Suppressor macrophage treated with lipopolysaccharide for 1 hour (primary cell): ENCODE results near the gene NEBL.

ENCODE experiments used
- DNase-seq, 3 donors: peaks; one replicate each; pipeline ENCODE4 v3.0.0-alpha.2; 2020 to 2022

The NEBL gene

DNA sequence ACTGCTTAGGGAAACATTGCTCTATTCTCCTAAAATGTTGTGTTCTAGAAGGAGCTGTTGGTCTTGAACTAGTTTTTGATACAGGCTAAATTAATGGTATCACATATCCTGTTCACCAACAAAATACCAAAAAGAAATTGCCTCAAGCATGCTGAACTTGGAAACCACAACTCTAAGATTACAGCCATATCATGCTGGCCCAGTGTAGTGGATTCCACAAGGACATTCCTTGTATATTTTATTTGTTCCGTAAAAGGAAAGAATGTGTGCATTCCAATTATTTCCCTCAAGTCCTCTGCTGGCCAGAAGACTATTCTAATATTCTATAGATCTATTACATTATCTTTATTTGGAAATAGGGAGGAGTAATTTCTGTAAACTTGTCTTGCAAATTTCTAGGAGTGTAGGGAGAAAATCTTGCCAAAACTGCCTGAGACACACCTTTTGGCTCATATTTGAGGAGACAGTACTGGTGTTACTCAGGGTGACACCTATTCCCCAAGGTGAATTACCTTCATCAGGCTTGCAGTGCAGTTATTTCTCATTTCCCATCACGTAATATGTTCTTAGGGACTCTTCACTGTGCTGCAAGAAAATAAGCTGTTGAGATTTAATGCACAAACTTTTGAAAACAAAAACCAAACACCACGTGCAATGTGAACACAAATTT, 1.9 kb upstream of the NEBL start:
- no peak for DNase-seq

DNA sequence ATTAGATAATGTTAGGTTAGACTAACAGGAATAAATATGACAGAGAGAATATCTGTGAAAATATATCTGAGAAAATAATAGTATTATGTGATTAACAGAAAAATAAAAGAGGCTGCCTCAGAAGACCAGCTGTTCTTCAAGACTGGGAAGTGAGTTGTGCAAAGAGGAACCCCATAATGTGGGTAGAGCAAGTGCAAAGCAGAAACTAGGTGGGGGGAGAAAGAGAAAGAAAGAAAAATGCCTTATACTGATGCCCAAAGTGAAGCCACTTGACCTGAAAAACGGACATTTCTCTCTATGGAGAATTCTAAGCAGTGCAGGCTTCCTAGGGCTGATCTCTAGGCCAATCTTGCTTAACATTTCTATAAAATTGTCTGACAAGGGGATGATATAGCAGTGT, 3.8 kb downstream of the NEBL start:
- DNase-seq, result peak in 1 of 3 donors; percentile 0

- no peak for DNase-seq
These were observed 4.3 kb downstream of the NEBL start for GRCh38 chr10:20892796-20893195.

GRCh38 chr10:20892011-20892585, 5.0 kb downstream of the NEBL start:
- DNase-seq, result no peak

DNA sequence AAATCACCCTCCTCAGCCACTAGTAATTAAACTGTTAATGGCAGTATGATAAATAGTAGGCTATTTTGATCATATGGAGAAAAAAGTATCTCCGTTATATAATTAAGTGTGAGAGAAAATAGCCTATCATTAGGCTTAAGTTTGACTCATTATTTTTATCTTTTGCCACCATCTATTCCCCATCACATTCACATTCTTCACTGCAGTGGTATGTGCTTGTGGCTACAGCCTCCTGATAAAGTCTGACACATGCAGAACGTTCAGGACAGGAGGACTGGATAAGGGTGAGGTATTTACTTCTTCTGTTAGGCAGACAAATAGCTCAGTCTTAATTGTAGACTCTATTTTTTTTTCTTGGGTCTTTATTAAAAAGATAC, 5.8 kb downstream of the NEBL start:
- DNase-seq, result no peak

GRCh38 chr10:20890491-20891337, 6.4 kb downstream of the NEBL start:
- no peak for DNase-seq

- DNase-seq, result no peak
These were observed 7.1 kb downstream of the NEBL start for GRCh38 chr10:20890009-20890408.

DNA sequence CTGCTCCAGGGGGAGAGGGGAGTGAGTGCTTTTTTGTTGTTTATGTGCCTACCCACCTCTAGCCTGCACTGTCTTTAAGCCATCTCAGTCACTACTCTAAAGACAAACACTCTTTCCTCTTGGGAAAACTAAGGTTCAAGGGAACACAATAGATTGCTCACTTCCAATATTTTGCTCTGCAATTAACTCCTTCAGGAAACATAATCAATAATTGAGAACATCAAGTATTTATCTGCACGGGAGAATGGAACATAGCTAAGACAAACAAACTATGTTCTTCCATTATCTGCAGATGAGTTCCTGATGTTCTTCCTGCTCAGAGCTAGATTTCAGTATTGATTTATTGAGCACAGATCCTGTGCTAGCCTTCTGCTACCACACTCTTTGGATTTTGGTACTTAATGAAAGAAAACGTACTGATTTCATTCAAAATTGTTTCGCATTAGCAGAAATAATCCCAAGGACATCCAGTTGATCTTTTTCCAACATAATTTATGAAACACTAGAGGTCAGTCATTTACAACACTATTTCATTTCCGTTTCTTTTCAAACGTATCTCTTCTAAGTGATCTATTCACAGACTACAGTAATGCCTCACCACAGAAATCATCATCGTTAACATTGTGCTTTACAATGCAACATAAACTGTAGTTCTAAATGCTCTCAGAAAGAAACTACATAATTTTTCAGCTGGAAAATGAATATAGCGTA, 8.3 kb downstream of the NEBL start:
- no peak for DNase-seq

- no peak for DNase-seq
These were observed 9.2 kb downstream of the NEBL start for GRCh38 chr10:20887706-20888555.

- no peak for DNase-seq
These were observed 11.4 kb downstream of the NEBL start for GRCh38 chr10:20885678-20886077.

- DNase-seq, result no peak
These were observed 13.6 kb downstream of the NEBL start for GRCh38 chr10:20883552-20883951.

DNA sequence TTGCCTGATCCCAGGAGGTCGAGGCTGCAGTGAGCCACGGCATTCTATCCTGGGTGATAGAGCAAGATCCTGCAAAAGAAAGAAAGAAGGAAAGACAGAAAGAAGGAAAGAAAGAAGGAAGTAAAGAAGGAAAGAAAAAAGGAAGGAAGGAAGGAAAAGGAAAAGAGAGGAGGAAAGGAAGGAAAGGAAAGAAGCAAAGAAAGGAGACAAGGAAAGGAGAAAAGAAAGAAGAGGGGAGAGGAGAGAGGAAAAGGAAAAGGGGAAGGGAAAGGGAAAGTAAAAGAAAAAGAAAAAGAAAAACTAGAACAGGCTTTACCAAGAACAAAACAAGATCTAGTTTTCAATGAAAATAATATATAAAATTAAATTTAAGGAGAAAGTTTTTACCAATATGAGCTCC, 15.0 kb downstream of the NEBL start:
- no peak for DNase-seq

- no peak for DNase-seq
These were observed 18.0 kb downstream of the NEBL start for GRCh38 chr10:20879136-20879535.

- no peak for DNase-seq
These were observed 18.8 kb downstream of the NEBL start for GRCh38 chr10:20877986-20878983.

DNA sequence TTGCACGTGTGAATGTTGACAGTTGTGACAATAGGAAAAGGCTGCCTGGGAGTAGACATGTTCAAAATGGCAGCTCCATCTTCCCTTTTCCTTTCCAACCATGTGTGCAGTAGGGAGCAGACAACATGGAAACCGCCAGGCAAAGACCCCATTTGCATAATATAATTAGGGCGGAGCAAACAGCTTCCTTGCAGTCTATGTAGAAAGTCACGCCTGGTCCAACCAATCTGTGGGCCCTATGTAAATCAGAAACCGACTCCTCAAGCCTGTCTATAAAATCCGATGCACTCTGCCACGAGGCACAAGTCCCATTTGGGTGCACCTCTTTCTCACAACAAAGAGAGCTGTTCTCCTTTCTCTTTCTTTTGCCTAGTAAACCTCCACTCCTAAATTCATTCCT, 19.6 kb downstream of the NEBL start:
- no peak for DNase-seq

GRCh38 chr10:20874261-20874660, 22.9 kb downstream of the NEBL start:
- no peak for DNase-seq

DNA sequence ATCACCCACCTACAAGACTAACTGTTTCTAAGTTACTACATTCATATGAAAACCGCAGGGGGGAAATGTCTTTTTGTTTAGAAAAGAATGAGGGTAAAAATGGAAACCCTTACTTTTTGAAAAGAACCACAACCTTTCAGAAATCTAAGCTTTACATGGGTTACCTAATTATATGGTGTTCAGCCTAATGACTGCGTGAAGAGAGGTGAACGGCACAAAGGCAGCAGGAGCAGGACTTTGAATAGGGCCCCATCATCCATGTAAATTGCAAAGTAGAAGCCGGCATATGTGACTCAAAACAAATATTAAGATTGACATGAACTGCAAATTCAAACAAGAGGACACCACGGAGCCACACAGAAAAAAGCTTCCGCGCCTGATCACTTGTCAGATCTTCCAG, 25.1 kb downstream of the NEBL start:
- no peak for DNase-seq

- no peak for DNase-seq
These were observed 26.3 kb downstream of the NEBL start for GRCh38 chr10:20870834-20871233.

- DNase-seq, result no peak
These were observed 34.1 kb downstream of the NEBL start for GRCh38 chr10:20863008-20863407.

GRCh38 chr10:20858292-20859124, 38.6 kb downstream of the NEBL start:
- peak; percentile 8 to 48 (median 44) for DNase-seq
